Mucosa of descending colon (tissue), 3 donors: ENCODE data around the gene FGF3. TPM values are rescaled to one million over a fixed set of nuclear protein-coding genes. Genes with fewer than 3 reads are reported as not detected.

Source experiments
- ATAC-seq: fragments of 200-7000 bp; cut with Tn5 transposase; one replicate; pipeline ENCODE4 v1.9.1; 2020; ENCODE audit warnings: mild to moderate bottlenecking, moderate library complexity
- DNase-seq, 3 donors: peaks; one replicate each; pipeline ENCODE4 v3.0.0-alpha.2; 2020
- H3K36me3 ChIP-seq: fragments of 200-600 bp; one replicate; pipeline ENCODE4 v1.8.0; 2021; ENCODE audit warnings: low read depth, mild to moderate bottlenecking
- H3K4me1 ChIP-seq: fragments of 200-600 bp; one replicate; pipeline ENCODE4 v1.8.0; 2021; ENCODE audit warnings: low read depth, mild to moderate bottlenecking
- H3K4me3 ChIP-seq: fragments of 200-600 bp; one replicate; pipeline ENCODE4 v1.8.0; 2021; ENCODE audit warnings: mild to moderate bottlenecking
- H3K9me3 ChIP-seq: fragments of 200-600 bp; one replicate; pipeline ENCODE4 v1.8.0; 2021; ENCODE audit warnings: mild to moderate bottlenecking
- intact Hi-C, 2 donors: fragments of 100-400 bp; cut with DNase I in 1 of 2; cut with micrococcal nuclease in 1 of 2; formaldehyde crosslinking; loops; one replicate each; pipeline versions ENCODE4 v1.11.0 to v1.11.1; 2022; cut with DNase I, micrococcal nuclease
- total RNA-seq, 3 donors: library from RNA; stranded (reverse); fragmentation: NEBNext Ultra II Directional in 2 of 3; extraction: Animal tissue kit (Norgen Biotek cat#: 25700) in 2 of 3; gene quantifications; one replicate each; pipeline versions ENCODE4 v1.2.1 to v1.2.4, GENCODE V29; 2021 to 2023
- TF ChIP-seq, protein P1 (sequence below): fragments of 200-600 bp; IDR thresholded peaks from one replicate; pipeline ENCODE4 v1.8.0; 2022; ENCODE audit warnings: antibody characterized with exemption, mild to moderate bottlenecking
- donor health status: DM: no; HTN: no; CAD: no; lungs with moderate emphysema.
- donor health status: DM: no; HTN: no; CAD: no.
- donor health status: DM: no; HTN: yes; CAD: no.

FGF3 gene
- total RNA-seq, 3 donors from 2014 or later, result not detected

DNA sequence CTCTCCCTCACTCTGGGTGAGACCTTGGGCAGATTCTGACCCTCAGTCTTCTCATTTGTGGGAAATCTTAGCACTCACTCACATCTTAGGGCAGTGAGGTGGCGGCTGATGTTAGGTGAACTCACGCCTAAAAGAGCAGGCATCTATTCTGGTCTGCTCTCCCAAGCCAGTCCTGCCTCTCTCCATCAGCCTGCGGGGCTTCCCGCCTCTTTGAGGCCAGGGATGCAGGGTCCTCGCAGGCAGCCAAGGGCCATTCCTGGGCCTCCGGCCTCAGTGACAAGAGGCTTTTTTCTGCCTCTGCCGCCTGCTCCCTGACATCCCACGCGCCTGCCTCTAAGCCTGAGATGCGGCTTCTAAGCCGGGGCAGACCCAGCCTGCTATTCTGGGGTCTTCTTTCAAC is 30.3 kb downstream of the FGF3 start:
- ATAC-seq (no peak), DNase-seq (no peak)
- Histone ChIP-seq H3K4me1 (no peaks in the 10 kb centered on the region), H3K4me3 (no peak overlapping the region), H3K9me3 (no peaks in the 10 kb centered on the region), H3K36me3 (no peaks in the 10 kb centered on the region)
- TF ChIP-seq, protein P1, sequence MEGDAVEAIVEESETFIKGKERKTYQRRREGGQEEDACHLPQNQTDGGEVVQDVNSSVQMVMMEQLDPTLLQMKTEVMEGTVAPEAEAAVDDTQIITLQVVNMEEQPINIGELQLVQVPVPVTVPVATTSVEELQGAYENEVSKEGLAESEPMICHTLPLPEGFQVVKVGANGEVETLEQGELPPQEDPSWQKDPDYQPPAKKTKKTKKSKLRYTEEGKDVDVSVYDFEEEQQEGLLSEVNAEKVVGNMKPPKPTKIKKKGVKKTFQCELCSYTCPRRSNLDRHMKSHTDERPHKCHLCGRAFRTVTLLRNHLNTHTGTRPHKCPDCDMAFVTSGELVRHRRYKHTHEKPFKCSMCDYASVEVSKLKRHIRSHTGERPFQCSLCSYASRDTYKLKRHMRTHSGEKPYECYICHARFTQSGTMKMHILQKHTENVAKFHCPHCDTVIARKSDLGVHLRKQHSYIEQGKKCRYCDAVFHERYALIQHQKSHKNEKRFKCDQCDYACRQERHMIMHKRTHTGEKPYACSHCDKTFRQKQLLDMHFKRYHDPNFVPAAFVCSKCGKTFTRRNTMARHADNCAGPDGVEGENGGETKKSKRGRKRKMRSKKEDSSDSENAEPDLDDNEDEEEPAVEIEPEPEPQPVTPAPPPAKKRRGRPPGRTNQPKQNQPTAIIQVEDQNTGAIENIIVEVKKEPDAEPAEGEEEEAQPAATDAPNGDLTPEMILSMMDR, result no peak
- intact Hi-C loops, result no loop called here

DNA sequence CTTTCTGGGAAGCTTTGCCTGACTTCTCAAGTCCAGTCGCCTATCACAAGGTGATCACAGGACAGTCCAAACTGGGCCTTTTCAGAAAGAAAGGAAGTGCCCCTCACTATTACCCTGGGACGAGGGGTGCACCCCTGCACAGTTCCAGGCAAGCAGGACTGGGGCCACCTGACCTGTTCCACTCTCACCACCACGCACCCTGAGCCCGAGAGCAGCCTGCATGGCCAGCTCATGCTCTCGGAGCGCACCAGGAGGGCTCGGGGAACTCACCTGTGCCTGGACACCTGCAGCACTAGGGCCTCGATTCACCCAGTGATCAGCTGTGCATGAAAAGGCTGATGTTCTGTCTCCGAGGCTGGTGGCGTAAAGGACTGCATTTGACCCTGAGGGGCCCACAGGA is 31.3 kb downstream of the FGF3 start:
- H3K4me1 ChIP-seq, result no peaks in the 10 kb centered on the region
- ATAC-seq (no peak), DNase-seq (no peak)
- H3K36me3 ChIP-seq, result no peaks in the 10 kb centered on the region
- H3K4me3 ChIP-seq, result no peak overlapping the region
- TF ChIP-seq, protein P1, result no peak
- intact Hi-C loops, result no loop called here
- H3K9me3 ChIP-seq, result no peaks in the 10 kb centered on the region

DNA sequence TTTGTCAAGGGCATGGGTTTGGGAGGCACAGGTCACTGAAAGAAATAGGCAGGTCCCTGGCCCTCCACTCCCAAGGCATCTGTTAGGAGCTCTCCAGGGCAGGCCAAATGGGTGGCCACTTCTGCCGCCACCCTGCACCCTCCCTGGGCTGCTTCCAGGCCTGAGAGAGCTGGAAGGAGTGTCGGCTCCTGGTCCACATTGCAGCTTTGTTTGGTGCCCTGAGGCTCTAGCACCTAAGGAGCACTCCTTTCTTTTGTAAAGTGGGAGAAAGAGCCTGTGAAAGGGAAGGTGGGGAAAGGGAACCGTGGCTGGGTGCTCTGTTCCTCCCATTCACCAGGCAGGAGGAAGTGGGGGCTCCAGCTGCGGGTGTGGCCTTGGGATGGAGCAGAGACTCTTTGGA is 31.8 kb downstream of the FGF3 start:
- Histone ChIP-seq H3K4me3 (no peak overlapping the region), H3K36me3 (no peaks in the 10 kb centered on the region), H3K9me3 (no peaks in the 10 kb centered on the region), H3K4me1 (no peaks in the 10 kb centered on the region)
- intact Hi-C loops, result no loop called here
- DNase-seq, result no peak
- TF ChIP-seq, protein P1, result no peak
- ATAC-seq, result no peak

DNA sequence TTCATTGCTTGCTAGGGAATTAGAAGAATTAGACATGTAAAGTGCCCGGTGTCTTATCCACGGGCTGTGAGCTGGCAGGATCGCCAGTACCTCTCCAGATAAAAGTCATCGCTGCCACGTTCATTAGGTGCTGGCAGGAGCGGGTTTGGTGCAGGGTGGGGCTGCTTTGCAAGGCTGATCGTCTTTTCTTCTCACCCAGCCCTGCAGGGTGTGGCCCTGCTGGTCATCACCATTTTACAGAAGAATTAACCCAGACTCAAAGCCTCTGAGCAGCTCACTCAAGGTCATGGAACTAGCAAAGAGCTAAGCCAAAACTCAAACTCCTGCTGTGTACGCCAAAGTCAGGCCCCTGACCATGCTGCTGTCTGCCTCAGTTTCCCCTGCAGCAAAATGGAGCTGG is 38.0 kb downstream of the FGF3 start:
- ATAC-seq, result no peak

DNA sequence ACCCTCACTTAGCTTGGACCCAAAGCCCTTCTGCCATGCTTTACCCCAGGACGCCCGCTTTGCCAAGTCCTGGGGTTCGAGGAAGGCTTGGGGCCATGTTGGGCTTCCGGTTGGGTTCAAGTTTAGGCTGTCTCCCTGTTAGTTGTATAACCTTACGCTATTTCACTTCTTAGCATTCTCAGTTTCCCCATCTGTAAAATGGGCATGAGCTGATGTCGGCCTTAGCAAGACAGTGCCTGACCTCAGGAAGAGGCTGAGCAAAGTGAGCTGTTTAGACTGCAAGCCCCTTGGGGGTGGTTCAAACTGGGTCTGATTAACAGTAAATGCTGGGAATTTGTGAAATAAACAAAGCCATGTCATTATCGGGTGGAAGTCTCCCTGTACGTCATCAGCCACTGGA is 40.8 kb downstream of the FGF3 start:
- Histone ChIP-seq H3K9me3 (no peaks in the 10 kb centered on the region), H3K4me3 (no peak overlapping the region), H3K4me1 (no peaks in the 10 kb centered on the region), H3K36me3 (no peaks in the 10 kb centered on the region)
- no peak for ATAC-seq
- intact Hi-C loops, result no loop called here
- DNase-seq, result no peak
- TF ChIP-seq, protein P1, result no peak

More for the DNA sequence above, 38.0 kb downstream of the FGF3 start:
- Histone ChIP-seq H3K36me3 (no peaks in the 10 kb centered on the region), H3K4me3 (no peak overlapping the region), H3K9me3 (no peaks in the 10 kb centered on the region), H3K4me1 (no peaks in the 10 kb centered on the region)
- intact Hi-C loops, result no loop called here
- no peak for DNase-seq
- TF ChIP-seq, protein P1, result no peak

DNA sequence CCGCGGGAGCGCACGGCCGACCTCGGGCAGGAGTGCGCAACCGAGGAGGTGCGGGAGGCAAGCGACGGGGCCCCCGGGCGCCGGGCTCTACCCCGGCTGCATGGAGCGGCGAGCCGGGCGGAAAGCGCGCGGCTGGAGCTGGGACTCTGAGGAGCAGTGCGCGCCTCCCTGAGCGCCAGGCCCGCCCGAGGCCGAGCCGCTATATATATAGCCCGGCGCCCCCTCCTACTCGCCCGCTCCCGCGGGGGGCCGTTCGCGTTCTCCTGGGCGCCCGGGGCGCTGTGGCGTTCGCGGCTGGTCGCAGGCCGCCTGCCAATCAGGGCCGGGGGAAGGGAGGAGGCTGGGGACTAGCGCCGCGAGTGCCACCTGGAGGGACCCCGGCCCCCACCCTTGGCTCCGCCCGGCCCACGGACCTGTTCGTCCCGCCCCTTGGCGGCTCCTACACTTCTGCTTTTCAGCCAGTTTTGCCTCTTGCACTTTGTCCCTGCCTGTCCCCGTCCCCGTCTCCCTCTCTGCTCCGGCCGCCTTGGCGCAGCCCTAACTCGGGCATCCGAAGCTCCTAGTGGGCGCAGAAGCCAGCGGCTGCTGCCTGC is 44.0 kb downstream of the FGF3 start, which contains the start of gene FGF4:
FGF4 (minus strand) TSS at position 179 of the 593 bp plus-strand sequence. CDS start 257 bp downstream, outside the sequence.
- no peak for DNase-seq
- Histone ChIP-seq H3K36me3 (no peaks in the 10 kb centered on the region), H3K4me1 (no peaks in the 10 kb centered on the region), H3K9me3 (no peaks in the 10 kb centered on the region), H3K4me3 (no peak within 1 kb of the TSS)
- no peak for ATAC-seq
- TF ChIP-seq, protein P1, result no peak
- intact Hi-C loops, result no loop called here
